HG02571 (cell line): ENCODE data around the gene MAP7D1.

Experiments used
- ATAC-seq: cut with Tn5 transposase; IDR thresholded peaks from one replicate; pipeline ENCODE4 v1.9.1; 2021; ENCODE audit warnings: mild to moderate bottlenecking, moderate library complexity; ENCODE audit not compliant: unreplicated experiment

The MAP7D1 gene

DNA sequence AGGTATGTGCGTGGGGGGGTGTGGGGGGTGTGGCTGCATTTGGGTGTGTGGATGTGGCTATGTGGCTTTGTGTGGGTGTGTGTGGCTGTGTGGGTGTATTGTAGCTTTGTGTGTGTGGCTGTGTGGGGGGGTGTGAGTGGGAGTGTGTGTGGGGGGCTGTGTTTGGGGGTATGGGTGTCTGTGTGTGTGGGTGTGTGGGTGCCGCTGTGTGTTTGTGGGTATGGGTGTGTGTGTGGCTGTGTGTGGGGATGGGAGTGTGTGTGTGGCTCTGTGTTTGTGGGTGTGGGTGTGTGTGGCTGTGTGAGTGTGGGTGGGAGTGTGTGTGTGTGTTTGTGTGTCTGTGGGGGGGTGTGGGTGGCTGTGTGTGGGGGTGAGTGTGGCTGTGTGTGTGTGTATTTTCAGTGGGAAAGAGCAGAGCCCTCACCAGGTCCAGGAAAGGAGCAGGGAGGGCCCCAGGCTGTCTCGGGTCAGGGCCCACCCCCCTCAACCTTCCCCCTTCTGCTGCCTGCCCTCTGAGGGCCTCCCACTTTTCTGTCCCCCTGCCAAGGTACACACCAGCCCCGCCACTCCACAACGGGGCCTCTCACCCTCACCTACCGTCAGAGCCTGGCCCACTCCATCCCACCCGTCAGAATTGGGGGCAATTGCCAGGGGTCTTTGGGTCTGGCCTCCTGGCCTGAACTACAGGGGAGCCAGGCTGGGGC, 29.0 kb upstream of the MAP7D1 start:
- no peak for ATAC-seq

DNA sequence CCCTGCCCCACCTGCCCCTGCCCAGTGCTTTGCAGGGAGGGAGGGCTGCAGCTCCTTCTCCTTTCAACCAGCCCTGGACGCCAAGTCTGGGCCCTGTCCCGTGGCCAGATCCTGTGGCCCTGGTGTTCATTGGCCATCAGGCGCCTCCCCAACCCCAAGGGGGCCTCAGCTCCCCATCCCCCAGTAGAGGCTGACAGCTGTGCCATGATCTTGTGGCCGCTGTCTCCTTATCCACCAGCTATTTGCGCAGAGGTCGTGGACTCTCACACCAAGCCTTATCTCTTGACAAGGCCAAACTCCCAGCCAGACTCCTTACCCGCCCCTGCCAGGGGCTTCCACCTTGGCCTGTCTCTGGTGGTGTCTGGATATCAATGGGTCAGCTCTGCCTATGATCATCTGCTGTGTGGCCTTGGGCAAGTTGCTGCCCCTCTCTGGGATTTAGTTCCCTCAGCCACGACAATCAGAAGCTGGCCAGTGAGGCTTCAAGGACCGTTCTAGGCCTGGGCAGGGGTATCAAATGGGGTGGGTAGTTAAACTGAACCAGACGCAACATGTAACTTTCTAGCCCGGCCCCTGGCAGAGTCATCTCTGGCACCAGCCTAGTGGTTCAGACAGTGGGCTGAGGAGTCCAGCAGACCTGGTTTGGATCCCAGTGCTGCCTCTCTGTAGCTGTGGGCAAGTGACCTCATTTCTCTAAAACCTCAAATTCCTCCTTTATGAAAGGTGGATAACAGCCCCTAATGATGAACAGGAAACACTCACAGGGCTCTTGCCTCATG, 27.6 kb upstream of the MAP7D1 start:
- ATAC-seq: no peak

GRCh38 chr1:36128905-36129206, 27.1 kb upstream of the MAP7D1 start:
- no peak for ATAC-seq

GRCh38 chr1:36132029-36132428, 23.9 kb upstream of the MAP7D1 start:
- ATAC-seq: no peak

DNA sequence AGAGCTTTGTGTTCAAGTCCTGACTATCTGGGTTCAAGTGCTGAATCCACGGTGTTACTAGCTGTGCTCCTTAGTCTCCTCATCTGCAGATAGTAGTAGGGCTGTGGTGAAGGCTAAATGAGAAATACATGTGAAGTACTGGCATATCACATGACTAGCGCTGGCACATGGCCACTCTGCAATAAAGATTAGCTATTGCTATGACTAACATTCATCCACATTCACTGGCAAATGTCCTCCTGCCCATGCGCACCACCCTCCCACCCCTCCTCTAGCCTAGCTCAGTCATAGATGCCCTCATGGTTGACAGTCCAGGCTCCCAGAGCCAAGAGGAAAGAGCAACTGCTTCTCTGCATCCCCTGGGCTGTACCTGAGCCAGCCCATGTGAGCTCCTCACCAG, 22.5 kb upstream of the MAP7D1 start:
- no peak for ATAC-seq

GRCh38 chr1:36134031-36134430, 21.9 kb upstream of the MAP7D1 start:
- no peak for ATAC-seq

- no peak for ATAC-seq
These were observed 21.2 kb upstream of the MAP7D1 start for GRCh38 chr1:36134505-36135329.

DNA sequence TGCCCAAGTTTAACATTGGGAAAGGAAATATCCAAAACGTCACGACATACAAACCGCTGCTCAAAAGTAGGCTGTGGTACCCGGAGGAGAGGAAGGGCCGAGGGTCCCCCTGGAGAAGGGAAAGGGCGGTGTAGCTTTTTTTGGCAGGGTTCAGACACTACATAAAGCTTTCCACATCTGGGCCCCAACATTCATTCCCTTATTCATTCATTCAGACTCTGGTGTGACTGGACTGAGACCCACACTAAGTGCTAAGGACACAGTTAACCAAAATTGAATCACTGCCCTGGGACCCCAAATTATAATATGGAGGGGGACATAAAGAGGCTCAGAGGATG, 20.7 kb upstream of the MAP7D1 start:
- ATAC-seq: no peak

DNA sequence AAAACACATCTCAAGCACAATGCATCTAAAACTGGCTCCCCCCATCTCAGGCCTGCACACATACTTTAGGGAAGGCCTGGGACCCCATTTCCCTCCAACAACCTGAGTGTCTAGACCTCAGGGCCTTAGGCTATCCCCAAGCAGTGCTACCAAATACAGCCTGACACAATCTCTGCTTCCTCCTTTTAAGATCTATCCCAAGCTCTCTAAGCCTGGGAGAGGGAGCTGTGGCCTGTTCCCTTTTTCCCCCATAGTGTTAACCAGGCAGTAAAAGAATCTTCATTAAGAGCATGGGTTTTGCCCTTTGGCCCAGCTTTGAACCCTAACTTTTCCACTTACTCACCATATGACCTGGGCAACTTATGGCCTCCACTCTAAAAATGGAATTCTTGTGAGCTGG, 20.2 kb upstream of the MAP7D1 start:
- ATAC-seq: no peak

DNA sequence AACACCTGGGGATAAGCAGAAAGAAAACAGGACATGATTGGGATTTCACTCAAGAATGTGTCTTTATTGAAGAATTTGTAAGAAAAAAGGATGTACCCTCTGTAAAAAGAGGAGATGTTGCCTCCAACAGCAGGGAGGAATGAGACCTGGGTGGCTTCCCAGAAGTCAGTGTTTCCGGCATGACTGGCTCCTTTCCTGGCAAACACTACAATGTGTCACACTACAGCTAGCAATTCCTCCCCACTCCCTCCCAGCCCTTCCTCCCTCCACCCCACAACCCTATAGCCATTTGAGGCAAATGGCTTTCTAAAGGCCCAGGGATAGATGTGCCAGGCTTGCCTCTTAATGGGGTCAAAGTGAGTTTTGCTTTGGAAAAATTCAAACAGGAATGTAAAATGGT, 19.4 kb upstream of the MAP7D1 start:
- ATAC-seq: no peak

GRCh38 chr1:36137226-36137625, 18.7 kb upstream of the MAP7D1 start:
- no peak for ATAC-seq

DNA sequence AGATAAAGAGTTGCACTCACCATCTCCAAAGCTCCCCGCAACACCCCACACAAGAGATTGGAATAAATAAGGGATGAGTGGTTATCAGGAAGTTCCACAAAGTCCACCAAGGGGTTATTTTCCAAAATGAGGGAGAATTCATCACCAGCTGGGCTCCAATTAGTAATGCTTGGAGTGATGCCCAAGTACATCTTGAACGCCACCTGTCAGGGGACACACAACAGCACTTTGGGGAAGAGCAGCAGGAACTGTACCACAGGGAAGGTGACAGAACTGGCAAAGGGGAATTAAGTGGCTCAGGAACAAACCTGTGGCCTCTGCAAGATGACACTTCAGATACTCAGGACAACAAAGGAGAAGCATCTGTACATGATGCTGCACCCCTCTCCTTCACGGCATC, 18.2 kb upstream of the MAP7D1 start:
- no peak for ATAC-seq

DNA sequence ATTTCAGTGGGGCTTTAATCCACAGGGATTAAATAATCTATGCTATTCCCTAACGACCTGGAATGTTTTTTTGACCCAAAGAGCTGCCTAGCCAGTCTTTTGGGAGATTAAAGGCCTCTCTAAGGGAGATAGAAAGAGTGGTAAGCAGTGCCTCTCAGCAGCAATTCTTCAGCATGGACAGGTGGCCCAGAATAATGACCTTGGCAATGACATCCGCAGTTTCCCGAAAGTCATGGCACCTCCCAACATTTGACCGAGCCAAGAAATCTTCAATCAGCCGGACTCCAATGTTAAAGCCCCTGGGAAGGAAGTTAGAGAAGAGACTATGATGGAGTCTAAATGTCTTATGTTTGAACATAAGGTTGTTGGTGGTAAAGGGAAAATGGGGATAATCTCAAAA, 16.4 kb upstream of the MAP7D1 start:
- no peak for ATAC-seq

- ATAC-seq: no peak
These were observed 13.8 kb upstream of the MAP7D1 start for GRCh38 chr1:36142121-36142520.

- ATAC-seq: no peak
These were observed 12.5 kb upstream of the MAP7D1 start for GRCh38 chr1:36143424-36143823.

DNA sequence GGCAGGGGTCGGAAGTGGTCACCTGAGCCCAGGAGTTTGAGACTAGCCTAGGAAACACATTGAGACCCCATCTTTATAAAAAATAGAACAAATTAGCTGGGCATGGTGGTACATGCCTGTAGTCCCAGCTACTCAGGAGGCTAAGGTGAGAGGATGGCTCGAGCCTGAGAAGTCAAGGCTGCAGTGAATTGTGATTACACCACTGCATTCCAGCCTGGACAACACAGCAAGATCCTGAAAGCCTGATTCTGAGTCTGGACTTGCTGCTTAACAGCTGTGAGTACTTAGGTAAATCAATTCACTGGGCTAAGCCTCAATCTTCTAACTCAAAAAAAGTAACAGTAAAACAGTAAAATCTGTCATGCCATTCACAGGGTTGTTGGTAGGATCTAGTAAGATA, 11.5 kb upstream of the MAP7D1 start:
- ATAC-seq: no peak

- no peak for ATAC-seq
These were observed 7.1 kb upstream of the MAP7D1 start for GRCh38 chr1:36148821-36149236.

GRCh38 chr1:36149237-36149972, 6.6 kb upstream of the MAP7D1 start, which contains the start of gene TRAPPC3:
TRAPPC3 (minus strand) TSS chr1:36149486; CDS start chr1:36149378, 108 bp downstream.
- peak; percentile 89 for ATAC-seq

- ATAC-seq: no peak
These were observed 6.0 kb upstream of the MAP7D1 start for GRCh38 chr1:36149973-36150295.

GRCh38 chr1:36150296-36151133, 5.4 kb upstream of the MAP7D1 start:
- ATAC-seq: peak; percentile 35
